ENCODE data around the gene ST8SIA5.

Gene ST8SIA5

DNA sequence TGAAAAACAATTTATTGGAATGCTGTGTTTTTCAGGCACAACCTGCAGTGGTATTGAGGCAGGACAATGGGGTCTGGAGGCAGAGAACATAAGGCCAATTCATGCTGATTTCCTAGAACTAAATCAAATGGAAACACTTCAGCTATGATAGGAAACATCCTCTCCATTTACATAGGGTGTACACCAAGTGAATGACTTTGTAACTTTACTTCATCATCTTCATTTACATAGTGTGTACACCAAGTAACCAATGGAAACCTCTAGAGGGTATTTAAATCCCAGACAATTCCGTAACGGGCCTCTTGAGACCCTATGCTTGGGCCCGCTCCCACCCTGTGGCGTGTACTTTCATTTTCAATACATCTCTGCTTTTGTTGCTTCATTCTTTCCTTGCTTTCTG lies 32.2 kb upstream of the ST8SIA5 start:
- Histone ChIP-seq H3K27ac (ENCODE audit: low read length) (no peak overlapping the region), H2AFZ (ENCODE audit: low read depth, low read length) (no peak overlapping the region), H3K9me3 (ENCODE audit: insufficient read depth, low read length, severe bottlenecking) (no peaks in the 10 kb centered on the region), H3K4me3 (ENCODE audit: low read depth in 1 of 2, low read length in 2 of 2) (no peak overlapping the region), H3K9ac (ENCODE audit: low read depth, low read length) (no peak overlapping the region), H3K27me3 (ENCODE audit: insufficient read depth, low read length, poor library complexity) (no peaks in the 10 kb centered on the region), H4K20me1 (ENCODE audit: insufficient read depth, low read length) (no peaks in the 10 kb centered on the region), H3K79me2 (ENCODE audit: insufficient read depth, low read length) (no peaks in the 10 kb centered on the region), H3K4me2 (ENCODE audit: insufficient read depth, low read length) (no peak overlapping the region), H3K36me3 (ENCODE audit: insufficient read depth, low read length) (no peaks in the 10 kb centered on the region), H3K4me1 (ENCODE audit: insufficient read depth, low read length) (no peaks in the 10 kb centered on the region)
- DNase-seq (no peak), ATAC-seq (ENCODE audit: insufficient read depth, low read depth) (no peak)
- no peak for TF ChIP-seq EZH2 (IDR thresholded peaks at IDR 0.05; ENCODE audit: borderline replicate concordance, low read depth, low read length, severe bottlenecking)
- TF ChIP-seq, protein P1, sequence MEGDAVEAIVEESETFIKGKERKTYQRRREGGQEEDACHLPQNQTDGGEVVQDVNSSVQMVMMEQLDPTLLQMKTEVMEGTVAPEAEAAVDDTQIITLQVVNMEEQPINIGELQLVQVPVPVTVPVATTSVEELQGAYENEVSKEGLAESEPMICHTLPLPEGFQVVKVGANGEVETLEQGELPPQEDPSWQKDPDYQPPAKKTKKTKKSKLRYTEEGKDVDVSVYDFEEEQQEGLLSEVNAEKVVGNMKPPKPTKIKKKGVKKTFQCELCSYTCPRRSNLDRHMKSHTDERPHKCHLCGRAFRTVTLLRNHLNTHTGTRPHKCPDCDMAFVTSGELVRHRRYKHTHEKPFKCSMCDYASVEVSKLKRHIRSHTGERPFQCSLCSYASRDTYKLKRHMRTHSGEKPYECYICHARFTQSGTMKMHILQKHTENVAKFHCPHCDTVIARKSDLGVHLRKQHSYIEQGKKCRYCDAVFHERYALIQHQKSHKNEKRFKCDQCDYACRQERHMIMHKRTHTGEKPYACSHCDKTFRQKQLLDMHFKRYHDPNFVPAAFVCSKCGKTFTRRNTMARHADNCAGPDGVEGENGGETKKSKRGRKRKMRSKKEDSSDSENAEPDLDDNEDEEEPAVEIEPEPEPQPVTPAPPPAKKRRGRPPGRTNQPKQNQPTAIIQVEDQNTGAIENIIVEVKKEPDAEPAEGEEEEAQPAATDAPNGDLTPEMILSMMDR (IDR thresholded peaks at IDR 0.05; ENCODE audit: borderline replicate concordance, extremely low read depth, low read length, poor library complexity, severe bottlenecking): no peak

DNA sequence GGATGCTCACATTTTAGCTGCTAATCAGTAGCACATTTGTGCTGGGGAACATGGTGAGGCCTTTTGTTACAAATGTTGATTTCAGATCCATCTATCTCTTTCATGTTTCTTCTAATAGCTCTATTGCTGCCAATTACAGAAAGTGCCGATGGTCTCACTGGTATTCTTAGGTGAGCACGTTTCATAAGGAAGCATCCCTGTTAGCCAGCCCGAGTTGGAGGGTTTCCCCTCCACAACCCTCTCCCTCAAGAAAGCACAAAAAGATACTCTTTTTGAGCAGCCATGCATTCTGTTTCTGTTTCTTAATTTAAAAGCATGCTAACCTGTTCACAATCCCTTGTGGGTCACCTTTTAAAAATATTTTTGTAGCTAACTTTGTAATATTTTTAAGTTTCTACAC lies 30.8 kb upstream of the ST8SIA5 start:
- H3K9ac ChIP-seq (ENCODE audit: low read depth, low read length): no peak overlapping the region
- no peaks in the 10 kb centered on the region for H3K9me3 ChIP-seq (ENCODE audit: insufficient read depth, low read length, severe bottlenecking)
- H3K4me3 ChIP-seq (ENCODE audit: low read depth in 1 of 2, low read length in 2 of 2): no peak overlapping the region
- no peaks in the 10 kb centered on the region for H3K4me1 ChIP-seq (ENCODE audit: insufficient read depth, low read length)
- no peak for TF ChIP-seq EZH2 (IDR thresholded peaks at IDR 0.05; ENCODE audit: borderline replicate concordance, low read depth, low read length, severe bottlenecking)
- no peak overlapping the region for H2AFZ ChIP-seq (ENCODE audit: low read depth, low read length)
- DNase-seq (no peak), ATAC-seq (ENCODE audit: insufficient read depth, low read depth) (no peak)
- H3K79me2 ChIP-seq (ENCODE audit: insufficient read depth, low read length): no peaks in the 10 kb centered on the region
- no peaks in the 10 kb centered on the region for H3K36me3 ChIP-seq (ENCODE audit: insufficient read depth, low read length)
- no peaks in the 10 kb centered on the region for H3K27me3 ChIP-seq (ENCODE audit: insufficient read depth, low read length, poor library complexity)
- H4K20me1 ChIP-seq (ENCODE audit: insufficient read depth, low read length): no peaks in the 10 kb centered on the region
- no peak overlapping the region for H3K27ac ChIP-seq (ENCODE audit: low read length)
- no peak overlapping the region for H3K4me2 ChIP-seq (ENCODE audit: insufficient read depth, low read length)

DNA sequence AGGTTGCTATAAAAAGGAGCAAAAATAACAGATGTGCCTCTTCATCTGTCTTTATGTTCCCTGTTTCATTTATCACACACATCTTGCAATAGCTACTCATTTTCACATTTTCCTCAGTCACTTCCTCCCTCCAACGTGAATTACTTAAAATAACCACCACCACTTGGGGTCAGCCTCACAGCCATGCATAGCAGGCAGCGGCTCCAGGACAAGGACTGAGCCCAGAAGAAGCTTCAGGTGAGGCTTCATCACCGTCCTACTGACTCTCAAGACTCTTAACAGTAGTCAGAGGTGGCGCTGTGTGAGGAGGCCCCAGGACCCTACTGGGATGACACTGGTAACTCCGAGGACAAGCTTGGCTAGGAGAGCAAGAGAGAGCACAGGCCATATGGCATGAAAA lies 15.5 kb upstream of the ST8SIA5 start:
- Histone ChIP-seq H3K4me3 (ENCODE audit: low read depth in 1 of 2, low read length in 2 of 2) (no peak overlapping the region), H3K9me3 (ENCODE audit: insufficient read depth, low read length, severe bottlenecking) (no peaks in the 10 kb centered on the region), H3K27me3 (ENCODE audit: insufficient read depth, low read length, poor library complexity) (no peaks in the 10 kb centered on the region), H4K20me1 (ENCODE audit: insufficient read depth, low read length) (no peaks in the 10 kb centered on the region), H3K4me2 (ENCODE audit: insufficient read depth, low read length) (no peak overlapping the region), H3K36me3 (ENCODE audit: insufficient read depth, low read length) (no peaks in the 10 kb centered on the region), H2AFZ (ENCODE audit: low read depth, low read length) (no peak overlapping the region), H3K4me1 (ENCODE audit: insufficient read depth, low read length) (no peaks in the 10 kb centered on the region), H3K9ac (ENCODE audit: low read depth, low read length) (no peak overlapping the region), H3K27ac (ENCODE audit: low read length) (no peak overlapping the region), H3K79me2 (ENCODE audit: insufficient read depth, low read length) (no peaks in the 10 kb centered on the region)
- TF ChIP-seq EZH2 (IDR thresholded peaks at IDR 0.05; ENCODE audit: borderline replicate concordance, low read depth, low read length, severe bottlenecking): no peak
- TF ChIP-seq, protein P1 (IDR thresholded peaks at IDR 0.05; ENCODE audit: borderline replicate concordance, extremely low read depth, low read length, poor library complexity, severe bottlenecking): no peak
- DNase-seq: no peak
- ATAC-seq (ENCODE audit: insufficient read depth, low read depth): no peak

DNA sequence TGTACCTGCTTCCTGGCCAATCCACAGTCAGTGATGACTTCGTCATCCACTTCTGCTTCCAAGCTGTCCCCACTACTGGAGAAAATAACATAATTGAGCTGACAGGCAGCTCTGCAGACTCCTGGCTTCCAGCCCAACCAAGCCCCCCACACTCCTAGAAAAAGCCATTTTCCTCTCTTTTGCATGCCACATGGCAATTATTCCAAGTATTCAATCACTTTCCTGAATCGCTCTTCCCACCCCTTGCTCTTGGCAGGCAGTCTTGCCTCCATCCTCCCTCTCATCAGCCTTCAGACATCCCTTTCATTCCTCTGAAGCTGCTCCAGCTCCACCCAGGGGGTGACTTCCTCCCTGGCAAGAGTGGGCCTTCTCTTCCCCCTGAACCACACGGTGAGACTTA lies 14.3 kb upstream of the ST8SIA5 start:
- no peaks in the 10 kb centered on the region for H3K4me1 ChIP-seq (ENCODE audit: insufficient read depth, low read length)
- no peaks in the 10 kb centered on the region for H3K36me3 ChIP-seq (ENCODE audit: insufficient read depth, low read length)
- no peaks in the 10 kb centered on the region for H4K20me1 ChIP-seq (ENCODE audit: insufficient read depth, low read length)
- no peak overlapping the region for H3K9ac ChIP-seq (ENCODE audit: low read depth, low read length)
- no peak overlapping the region for H2AFZ ChIP-seq (ENCODE audit: low read depth, low read length)
- H3K27ac ChIP-seq (ENCODE audit: low read length): no peak overlapping the region
- no peaks in the 10 kb centered on the region for H3K9me3 ChIP-seq (ENCODE audit: insufficient read depth, low read length, severe bottlenecking)
- no peaks in the 10 kb centered on the region for H3K27me3 ChIP-seq (ENCODE audit: insufficient read depth, low read length, poor library complexity)
- TF ChIP-seq EZH2 (IDR thresholded peaks at IDR 0.05; ENCODE audit: borderline replicate concordance, low read depth, low read length, severe bottlenecking): no peak
- TF ChIP-seq, protein P1 (IDR thresholded peaks at IDR 0.05; ENCODE audit: borderline replicate concordance, extremely low read depth, low read length, poor library complexity, severe bottlenecking): no peak
- DNase-seq (no peak), ATAC-seq (ENCODE audit: insufficient read depth, low read depth) (no peak)
- H3K4me2 ChIP-seq (ENCODE audit: insufficient read depth, low read length): no peak overlapping the region
- H3K79me2 ChIP-seq (ENCODE audit: insufficient read depth, low read length): no peaks in the 10 kb centered on the region
- H3K4me3 ChIP-seq (ENCODE audit: low read depth in 1 of 2, low read length in 2 of 2): no peak overlapping the region
